GM19468 (cell line): Measurements from ENCODE around the gene RBM47.

Experiments used
- ATAC-seq: cut with Tn5 transposase; IDR thresholded peaks from one replicate; pipeline ENCODE4 v1.9.1; 2021; ENCODE audit warnings: mild to moderate bottlenecking, moderate library complexity, moderate number of reproducible peaks; ENCODE audit not compliant: unreplicated experiment; ENCODE audit errors: extremely low read depth

RBM47 gene

DNA sequence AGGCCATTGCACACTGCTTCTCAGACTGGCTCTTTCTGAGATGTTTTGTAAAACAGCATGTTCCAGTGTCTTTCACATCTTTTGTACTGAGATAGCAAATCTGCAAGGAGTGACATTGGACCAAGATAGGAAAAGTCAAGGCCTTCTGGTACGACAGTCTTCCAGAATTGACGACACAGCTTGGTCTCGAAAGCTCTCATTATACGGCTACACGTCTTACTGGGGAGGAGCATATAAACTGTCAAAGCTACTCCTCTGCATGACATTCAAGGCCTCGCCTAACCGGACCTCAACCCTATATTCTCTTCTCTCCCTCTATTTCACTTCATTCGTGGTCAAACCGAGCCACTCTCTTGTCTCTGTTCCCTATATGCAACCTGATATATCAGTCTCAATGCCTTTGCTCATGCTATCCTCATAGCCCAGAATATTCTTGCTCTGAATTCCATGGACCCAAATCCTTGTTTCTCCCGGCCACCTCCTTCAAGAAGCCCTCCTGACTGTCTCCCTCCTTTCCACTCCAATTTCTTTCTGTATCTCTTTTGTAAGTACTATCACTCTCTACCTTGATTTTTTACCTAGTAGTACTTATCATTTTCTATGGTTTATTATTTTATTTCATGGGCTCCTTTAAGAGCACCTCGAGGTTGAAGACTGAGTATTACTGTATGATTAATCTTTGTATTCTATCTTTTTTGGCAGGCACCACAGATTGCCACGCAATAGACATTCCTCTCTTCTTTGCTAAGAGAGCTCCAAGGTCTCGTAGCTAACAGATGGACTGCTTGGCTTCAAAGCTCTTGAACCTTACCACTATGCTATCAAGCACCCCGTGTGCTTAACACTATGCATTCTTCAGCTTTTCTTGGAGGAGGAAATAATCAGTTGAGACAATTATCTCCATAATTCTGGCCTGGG lies 35.1 kb downstream of the RBM47 start:
- ATAC-seq = no peak

DNA sequence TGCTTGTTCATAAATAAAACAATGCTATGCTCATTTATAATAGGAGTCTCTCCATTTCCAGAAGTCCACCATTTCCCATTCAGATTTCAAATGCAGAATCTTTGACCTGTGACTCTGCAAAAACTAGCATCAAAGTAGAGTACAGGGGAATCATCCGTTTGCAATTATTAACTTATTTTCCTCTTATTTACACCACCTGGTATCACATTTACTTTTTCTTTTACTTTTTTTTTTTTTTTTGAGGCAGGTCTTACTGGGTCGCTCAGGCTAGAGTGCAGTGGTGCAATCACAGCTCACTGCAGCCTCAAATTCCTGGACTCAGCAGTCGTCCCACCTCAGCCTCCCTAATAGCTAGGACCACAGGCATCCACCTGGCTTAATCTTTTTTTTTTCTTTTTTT lies 37.6 kb downstream of the RBM47 start:
- ATAC-seq = no peak

DNA sequence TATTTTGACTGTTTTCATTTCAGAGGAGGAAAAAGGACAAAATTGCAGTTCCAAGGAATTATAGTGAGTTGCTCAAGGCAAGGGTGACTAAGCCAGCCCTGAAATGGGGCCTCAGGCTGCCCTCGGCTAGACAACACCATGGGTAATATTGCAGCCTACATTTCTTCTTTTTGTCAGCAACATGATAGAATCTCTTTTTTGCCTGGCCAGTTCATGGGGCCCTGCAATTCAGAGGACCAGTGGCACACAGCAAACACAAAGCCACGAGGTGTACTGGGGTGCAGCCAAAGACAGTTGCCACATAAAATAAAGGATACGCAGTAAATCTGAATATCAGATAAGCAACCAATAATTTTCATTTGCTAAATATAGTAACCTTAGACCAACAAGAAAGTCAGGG lies 41.8 kb downstream of the RBM47 start:
- ATAC-seq = no peak

DNA sequence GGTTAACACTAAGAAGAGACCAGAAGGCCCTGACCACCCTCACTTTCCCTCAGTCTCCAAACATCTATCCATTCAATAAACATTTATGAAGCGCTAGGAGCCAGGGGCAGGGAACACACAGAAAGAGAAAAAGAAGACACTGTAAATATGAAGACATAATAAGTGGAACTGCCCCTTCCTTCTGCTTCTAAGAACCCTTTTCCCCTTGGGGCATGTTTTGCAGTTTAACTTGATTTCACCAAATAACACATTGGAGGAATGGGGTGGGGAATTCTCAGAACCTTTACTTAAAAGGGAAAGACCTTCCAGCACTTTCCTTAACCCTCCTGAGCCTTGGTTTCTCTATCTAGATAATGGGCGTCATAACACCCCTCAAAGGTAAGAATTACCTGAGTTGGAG lies 42.3 kb downstream of the RBM47 start:
- ATAC-seq = no peak

GRCh38 chr4:40586729-40587128 lies 42.9 kb downstream of the RBM47 start:
- no peak for ATAC-seq

DNA sequence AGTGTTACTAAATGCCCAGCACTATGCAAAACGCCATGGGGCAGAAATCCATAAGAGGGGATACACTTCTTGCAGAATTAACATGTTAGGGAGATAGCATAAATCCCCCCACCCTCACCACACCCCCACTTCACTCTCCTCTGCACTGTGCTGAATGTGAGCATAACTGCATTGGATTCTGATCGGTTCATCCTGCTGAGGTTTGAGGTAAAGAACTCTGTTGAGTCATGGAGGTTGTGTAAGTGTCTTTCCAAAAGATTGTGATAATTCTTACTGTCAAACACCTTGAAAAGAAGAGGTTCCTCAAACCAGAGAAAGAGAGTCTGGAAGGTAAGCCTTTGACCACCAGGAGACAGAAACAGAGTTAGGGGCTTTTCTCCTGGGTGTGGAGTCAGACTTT lies 43.6 kb downstream of the RBM47 start:
- no peak for ATAC-seq

GRCh38 chr4:40585201-40585799 lies 44.4 kb downstream of the RBM47 start:
- no peak for ATAC-seq

GRCh38 chr4:40584517-40585141 lies 45.0 kb downstream of the RBM47 start:
- ATAC-seq = no peak

DNA sequence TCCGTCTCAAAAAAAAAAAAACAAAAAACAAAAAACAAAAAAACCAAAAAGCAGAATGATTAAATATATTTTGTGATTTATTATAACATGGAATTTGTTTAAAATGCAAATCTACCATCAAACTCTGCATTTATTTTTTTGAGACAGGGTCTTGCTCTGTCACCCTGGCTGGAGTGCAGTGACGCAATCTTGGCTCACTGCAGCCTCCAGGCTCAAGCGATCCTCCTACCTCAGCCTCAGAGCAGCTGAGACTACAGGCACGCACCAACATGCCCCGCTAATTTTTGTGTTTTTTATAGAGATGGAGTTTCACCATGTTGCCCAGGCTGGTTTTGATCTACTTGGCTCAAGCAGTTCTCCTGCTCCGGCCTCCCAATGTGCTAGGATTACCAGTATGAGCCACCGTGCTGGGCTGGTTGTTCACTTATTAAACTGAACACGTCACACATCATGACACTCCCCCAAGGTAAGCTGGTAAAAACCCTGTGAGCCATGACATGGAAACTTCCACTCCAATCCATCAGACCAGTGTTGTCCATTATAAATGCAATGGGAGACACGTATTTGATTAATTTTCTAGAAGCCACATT lies 45.7 kb downstream of the RBM47 start:
- ATAC-seq = no peak

DNA sequence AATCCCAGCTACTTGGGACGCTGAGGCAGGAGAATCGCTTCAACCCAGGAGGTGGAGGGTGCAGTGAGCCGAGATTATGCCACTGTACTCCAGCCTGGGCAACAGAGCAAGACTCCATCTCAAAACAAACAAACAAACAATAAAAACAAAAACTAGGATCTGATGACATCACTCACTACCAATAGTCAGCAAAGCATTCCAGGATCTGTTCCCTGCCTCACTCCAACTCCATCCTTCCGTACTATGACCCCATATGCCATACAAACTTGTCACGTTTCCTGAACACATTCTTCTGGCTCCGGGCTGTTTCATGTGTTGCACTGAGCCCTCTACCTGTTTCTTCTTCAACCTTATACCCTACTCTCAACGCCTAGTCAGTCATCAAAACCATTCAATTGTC lies 47.3 kb downstream of the RBM47 start:
- ATAC-seq = no peak

GRCh38 chr4:40581254-40582140 lies 48.2 kb downstream of the RBM47 start:
- ATAC-seq = no peak

- no peak for ATAC-seq
These were observed 49.7 kb downstream of the RBM47 start for GRCh38 chr4:40579983-40580382.

- no peak for ATAC-seq
These were observed 51.9 kb downstream of the RBM47 start for GRCh38 chr4:40577588-40578253.

GRCh38 chr4:40576651-40577480 lies 52.8 kb downstream of the RBM47 start:
- ATAC-seq = peak; percentile 79

DNA sequence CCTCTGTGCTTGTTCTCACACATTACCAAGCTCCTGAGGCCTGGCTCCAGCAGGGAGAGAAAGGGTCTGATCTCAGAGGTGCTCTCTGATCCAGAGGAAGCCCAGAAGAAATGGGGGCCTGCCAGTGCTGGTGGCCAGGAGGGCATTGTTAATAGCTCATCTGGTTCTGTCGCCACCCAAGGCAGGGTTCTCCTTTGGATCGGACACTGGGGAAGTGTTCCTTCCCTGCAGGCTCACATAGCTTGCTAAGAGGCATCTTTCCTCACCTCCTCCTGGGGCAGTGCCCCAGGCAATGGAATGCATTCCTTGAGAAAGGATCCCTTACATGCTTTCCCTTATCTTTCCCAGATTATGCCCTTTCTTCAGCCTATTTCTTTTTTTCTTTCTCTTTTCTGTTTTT lies 53.8 kb downstream of the RBM47 start:
- no peak for ATAC-seq

DNA sequence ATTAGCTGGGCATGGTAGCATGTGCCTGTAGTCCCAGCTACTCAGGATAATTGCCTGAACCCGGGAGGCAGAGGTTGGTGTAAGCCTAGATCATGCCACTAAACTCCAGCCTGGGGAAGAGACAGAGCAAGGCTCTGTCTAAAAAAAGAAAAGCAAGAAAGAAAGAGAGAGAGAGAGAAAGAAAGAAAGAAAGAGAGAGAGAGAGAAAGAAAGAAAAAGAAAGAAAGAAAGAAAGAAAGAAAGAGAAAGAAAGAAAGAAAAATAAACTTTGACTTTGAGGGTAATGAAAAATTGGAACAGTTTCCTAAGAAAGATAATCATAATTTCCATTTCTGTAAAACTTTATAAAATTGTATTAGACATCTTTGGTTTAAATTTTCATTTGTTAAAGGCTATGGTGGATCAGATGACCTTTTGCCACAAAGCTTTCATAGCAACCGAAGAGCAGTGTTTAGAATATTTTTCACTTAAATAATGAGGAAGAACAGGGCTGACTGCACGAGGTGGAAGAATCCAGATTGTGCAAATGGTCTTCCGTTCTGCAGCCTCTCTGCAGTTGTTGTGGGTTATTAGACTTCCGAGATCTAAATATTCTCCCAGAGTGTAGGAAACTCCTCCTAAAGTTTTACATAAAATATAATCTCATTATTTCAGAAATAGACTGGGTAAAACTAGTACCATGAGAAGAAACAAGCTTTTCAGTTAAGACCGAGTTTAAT lies 55.9 kb downstream of the RBM47 start:
- ATAC-seq = no peak

GRCh38 chr4:40572692-40573310 lies 56.9 kb downstream of the RBM47 start:
- ATAC-seq = no peak

DNA sequence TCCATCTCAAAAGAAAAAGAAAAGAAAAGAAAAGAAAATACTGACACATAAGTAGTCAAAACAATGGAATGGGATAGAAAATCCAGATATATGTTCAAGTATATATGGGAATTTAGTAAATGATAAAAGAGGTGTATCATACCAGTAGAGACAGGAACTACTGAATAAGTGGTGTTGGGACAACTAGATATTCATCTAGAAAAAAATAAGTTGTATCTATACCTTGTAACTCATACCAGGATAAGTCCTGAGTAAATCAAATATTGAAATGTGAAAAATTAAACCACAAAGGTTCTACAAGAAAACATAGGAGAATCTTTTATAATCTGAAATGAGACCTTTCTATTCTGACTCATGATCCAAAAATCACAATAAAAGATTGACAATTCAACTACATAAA lies 58.5 kb downstream of the RBM47 start:
- ATAC-seq = no peak
